Activated CD8-positive, alpha-beta T cell treated with anti-CD3 and anti-CD28 coated beads, Interleukin-2, amount 10 ng/mL, durations not matched to agents 7 days and 5 days (primary cell): Measurements from ENCODE around the gene PHETA1. TPM values are rescaled to one million over a fixed set of nuclear protein-coding genes. Genes with fewer than 3 reads are reported as not detected.

Experiments used
- ATAC-seq: fragments of 150-1000 bp; cut with Tn5 transposase; one replicate; pipeline ENCODE4 v1.10.0; 2021; ENCODE audit warnings: moderate library complexity
- CTCF ChIA-PET: fragments of 350-600 bp; sonication (Branson Sonifier 250); formaldehyde crosslinking; loops from one replicate; lab custom pipeline; 2021; ENCODE audit warnings: antibody characterized with exemption; lab: Charles Lee
- POLR2A ChIA-PET: fragments of 350-600 bp; sonication (Branson Sonifier 250); formaldehyde crosslinking; loops from one replicate; lab custom pipeline; 2021; ENCODE audit warnings: antibody characterized with exemption; lab: Charles Lee
- DNase-seq: peaks from one replicate; pipeline ENCODE4 v3.0.0-alpha.2; 2020
- H3K27ac Mint-ChIP-seq: one replicate; pipeline ENCODE4 v1.8.0; 2021; ENCODE audit warnings: mild to moderate bottlenecking, mixed read lengths
- H3K27me3 Mint-ChIP-seq: one replicate; pipeline ENCODE4 v1.8.0; 2021; ENCODE audit warnings: low read depth, mixed read lengths
- H3K36me3 Mint-ChIP-seq: one replicate; pipeline ENCODE4 v1.8.0; 2021; ENCODE audit warnings: low read depth, mixed read lengths
- H3K4me1 Mint-ChIP-seq: one replicate; pipeline ENCODE4 v1.8.0; 2021; ENCODE audit warnings: low read depth, mixed read lengths
- H3K4me3 Mint-ChIP-seq: one replicate; pipeline ENCODE4 v1.8.0; 2021; ENCODE audit warnings: mild to moderate bottlenecking, mixed read lengths
- H3K9me3 Mint-ChIP-seq: one replicate; pipeline ENCODE4 v1.8.0; 2022; ENCODE audit warnings: mixed read lengths; ENCODE audit not compliant: insufficient read depth
- total RNA-seq, 2 experiments: library from RNA; stranded (reverse); gene quantifications; one replicate each; pipeline ENCODE4 v1.2.3, GENCODE V29; 2021

Gene PHETA1
- total RNA-seq, 2 experiments from 2014 or later, result 1.1 to 1.7 TPM

GRCh38 chr12:111410431-111411184 is 41.7 kb upstream of the PHETA1 start:
- peak overlapping the region; percentile 28 for H3K4me3 Mint-ChIP-seq
- peak overlapping the region; percentile 91 for H3K27ac Mint-ChIP-seq
- POLR2A ChIA-PET, result interaction anchor here (0.8 to 5.1 kb wide), 3 partner anchors 20 to 41 kb away, joined by 3 to 22 read pairs (median 4); no protein-coding TSS in a partner anchor
- peaks cover 48% of the 10 kb centered on the region for H3K36me3 Mint-ChIP-seq
- peaks cover 73% of the 10 kb centered on the region for H3K4me1 Mint-ChIP-seq
- ATAC-seq (no peak), DNase-seq (no peak)
- CTCF ChIA-PET, result interaction anchor here (0.8 to 24.7 kb wide), 8 partner anchors 11 to 40 kb away, joined by 3 to 1088 read pairs (median 9); no protein-coding TSS in a partner anchor
- no peaks in the 10 kb centered on the region for H3K27me3 Mint-ChIP-seq
- H3K9me3 Mint-ChIP-seq, result no peaks in the 10 kb centered on the region

GRCh38 chr12:111409780-111410430 is 41.0 kb upstream of the PHETA1 start:
- H3K4me3 Mint-ChIP-seq, result peak overlapping the region; percentile 89
- no peaks in the 10 kb centered on the region for H3K27me3 Mint-ChIP-seq
- DNase-seq (no peak), ATAC-seq (no peak)
- H3K9me3 Mint-ChIP-seq, result no peaks in the 10 kb centered on the region
- peak overlapping the region; percentile 94 for H3K27ac Mint-ChIP-seq
- ChIA-PET CTCF (interaction anchor here (0.8 to 24.7 kb wide), 5 partner anchors 13 to 41 kb away, joined by 3 to 1088 read pairs (median 11); no protein-coding TSS in a partner anchor), POLR2A (interaction anchor here (3.3 to 5.1 kb wide), 2 partner anchors 20 to 35 kb away, joined by 15 to 22 read pairs; no protein-coding TSS in a partner anchor)
- peaks cover 44% of the 10 kb centered on the region for H3K36me3 Mint-ChIP-seq
- H3K4me1 Mint-ChIP-seq, result peaks cover 70% of the 10 kb centered on the region

- Mint-ChIP-seq H3K27me3 (no peaks in the 10 kb centered on the region), H3K27ac (peak overlapping the region; percentile 94), H3K4me1 (peaks cover 70% of the 10 kb centered on the region), H3K36me3 (peaks cover 40% of the 10 kb centered on the region), H3K4me3 (peak overlapping the region; percentile 89), H3K9me3 (no peaks in the 10 kb centered on the region)
- ATAC-seq (no peak), DNase-seq (no peak)
- POLR2A ChIA-PET, result interaction anchor here (0.9 to 5.1 kb wide), 3 partner anchors 21 to 38 kb away, joined by 3 to 22 read pairs (median 15); no protein-coding TSS in a partner anchor
- CTCF ChIA-PET, result interaction anchor here (0.5 to 24.7 kb wide), 5 partner anchors 13 to 73 kb away, joined by 3 to 1088 read pairs (median 11); no protein-coding TSS in a partner anchor
These were observed 40.5 kb upstream of the PHETA1 start for GRCh38 chr12:111409403-111409779.

GRCh38 chr12:111408686-111409402 is 39.9 kb upstream of the PHETA1 start:
- ATAC-seq (no peak), DNase-seq (no peak)
- H3K4me3 Mint-ChIP-seq, result peak overlapping the region; percentile 89
- ChIA-PET CTCF (interaction anchor here (0.5 to 24.7 kb wide), 6 partner anchors 10 to 74 kb away, joined by 3 to 1088 read pairs (median 8); no protein-coding TSS in a partner anchor), POLR2A (interaction anchor here (0.9 to 5.1 kb wide), 4 partner anchors 21 to 38 kb away, joined by 3 to 22 read pairs (median 18); no protein-coding TSS in a partner anchor)
- H3K9me3 Mint-ChIP-seq, result no peaks in the 10 kb centered on the region
- peaks cover 71% of the 10 kb centered on the region for H3K4me1 Mint-ChIP-seq
- peaks cover 39% of the 10 kb centered on the region for H3K36me3 Mint-ChIP-seq
- no peaks in the 10 kb centered on the region for H3K27me3 Mint-ChIP-seq
- H3K27ac Mint-ChIP-seq, result peak overlapping the region; percentile 94

GRCh38 chr12:111408116-111408440 is 39.2 kb upstream of the PHETA1 start:
- no peak for ATAC-seq
- no peaks in the 10 kb centered on the region for H3K9me3 Mint-ChIP-seq
- peaks cover 32% of the 10 kb centered on the region for H3K36me3 Mint-ChIP-seq
- ChIA-PET POLR2A (interaction anchor here (3.3 to 5.1 kb wide), 3 partner anchors 22 to 37 kb away, joined by 15 to 22 read pairs (median 21); no protein-coding TSS in a partner anchor), CTCF (interaction anchor here (2.0 to 24.7 kb wide), 5 partner anchors 9 to 43 kb away, joined by 6 to 1088 read pairs (median 11); no protein-coding TSS in a partner anchor)
- peaks cover 71% of the 10 kb centered on the region for H3K4me1 Mint-ChIP-seq
- peak overlapping the region; percentile 94 for H3K27ac Mint-ChIP-seq
- no peak for DNase-seq
- H3K27me3 Mint-ChIP-seq, result no peaks in the 10 kb centered on the region
- H3K4me3 Mint-ChIP-seq, result peak overlapping the region; percentile 89

GRCh38 chr12:111407377-111408115 is 38.7 kb upstream of the PHETA1 start:
- ATAC-seq (no peak), DNase-seq (no peak)
- H3K27me3 Mint-ChIP-seq, result no peaks in the 10 kb centered on the region
- peak overlapping the region; percentile 89 for H3K4me3 Mint-ChIP-seq
- ChIA-PET CTCF (interaction anchor here (1.4 to 24.7 kb wide), 5 partner anchors 8 to 43 kb away, joined by 4 to 1088 read pairs (median 11); no protein-coding TSS in a partner anchor), POLR2A (interaction anchor here (1.4 to 5.1 kb wide), 5 partner anchors 20 to 37 kb away, joined by 3 to 22 read pairs (median 15); no protein-coding TSS in a partner anchor)
- H3K4me1 Mint-ChIP-seq, result peaks cover 71% of the 10 kb centered on the region
- H3K36me3 Mint-ChIP-seq, result peaks cover 31% of the 10 kb centered on the region
- peak overlapping the region; percentile 94 for H3K27ac Mint-ChIP-seq
- no peaks in the 10 kb centered on the region for H3K9me3 Mint-ChIP-seq

GRCh38 chr12:111406474-111407376 is 37.8 kb upstream of the PHETA1 start:
- peaks cover 63% of the 10 kb centered on the region for H3K4me1 Mint-ChIP-seq
- peaks cover 29% of the 10 kb centered on the region for H3K36me3 Mint-ChIP-seq
- peak overlapping the region; percentile 89 for H3K4me3 Mint-ChIP-seq
- no peaks in the 10 kb centered on the region for H3K27me3 Mint-ChIP-seq
- no peaks in the 10 kb centered on the region for H3K9me3 Mint-ChIP-seq
- ATAC-seq (peak; percentile 2), DNase-seq (peak; percentile 58)
- POLR2A ChIA-PET, result interaction anchor here (1.0 to 5.1 kb wide), 6 partner anchors 21 to 38 kb away, joined by 3 to 22 read pairs (median 11); no protein-coding TSS in a partner anchor
- CTCF ChIA-PET, result interaction anchor here (1.4 to 24.7 kb wide), 3 partner anchors 10 to 44 kb away, joined by 4 to 1088 read pairs (median 26); no protein-coding TSS in a partner anchor
- H3K27ac Mint-ChIP-seq, result peak overlapping the region; percentile 94

- Mint-ChIP-seq H3K4me1 (peaks cover 56% of the 10 kb centered on the region), H3K4me3 (peak within 1 kb of the TSS; percentile 89), H3K36me3 (peaks cover 29% of the 10 kb centered on the region), H3K9me3 (no peaks in the 10 kb centered on the region), H3K27me3 (no peaks in the 10 kb centered on the region), H3K27ac (peak within 1 kb of the TSS; percentile 94)
- DNase-seq (peak; percentile 88), ATAC-seq (peak; percentile 42)
- POLR2A ChIA-PET, result interaction anchor here (1.0 to 3.6 kb wide), 6 partner anchors 19 to 39 kb away, joined by 3 to 21 read pairs (median 6); no protein-coding TSS in a partner anchor
- CTCF ChIA-PET, result interaction anchor here (1.4 to 24.7 kb wide), 3 partner anchors 9 to 45 kb away, joined by 4 to 1088 read pairs (median 26); no protein-coding TSS in a partner anchor
These were observed 37.1 kb upstream of the PHETA1 start, which contains the start of gene SH2B3 for GRCh38 chr12:111405859-111406473. TSS of gene SH2B3 (plus strand) at chr12:111405923. CDS start at chr12:111418146, 12,223 bp downstream.
